Activated naive CD4-positive, alpha-beta T cell treated with anti-CD3 and anti-CD28 coated beads, Interleukin-2, amount 10 ng/mL, durations not matched to agents 7 days and 5 days (primary cell): ENCODE measurements around the gene RAB12.
"Not testable (repeated sequence)": the region's sequence is repeated elsewhere in the genome, so short reads cannot be mapped to it uniquely, and the experiment has no call there.

Experiments
- CTCF ChIA-PET: fragments of 350-600 bp; sonication (Branson Sonifier 250); formaldehyde crosslinking; loops from one replicate; lab custom pipeline; 2021; ENCODE audit warnings: antibody characterized with exemption; lab: Charles Lee
- DNase-seq: peaks from one replicate; pipeline ENCODE4 v3.0.0-alpha.2; 2020
- H3K27ac Mint-ChIP-seq: one replicate; pipeline ENCODE4 v1.8.0; 2021; ENCODE audit warnings: mild to moderate bottlenecking, moderate library complexity, mixed read lengths
- H3K27me3 Mint-ChIP-seq: one replicate; pipeline ENCODE4 v1.8.0; 2021; ENCODE audit warnings: mild to moderate bottlenecking, mixed read lengths
- H3K36me3 Mint-ChIP-seq: one replicate; pipeline ENCODE4 v1.8.0; 2021; ENCODE audit warnings: mixed read lengths
- H3K4me1 Mint-ChIP-seq: one replicate; pipeline ENCODE4 v1.8.0; 2021; ENCODE audit warnings: mixed read lengths
- H3K4me3 Mint-ChIP-seq: one replicate; pipeline ENCODE4 v1.8.0; 2021; ENCODE audit warnings: mild to moderate bottlenecking, moderate library complexity, mixed read lengths
- H3K9me3 Mint-ChIP-seq: one replicate; pipeline ENCODE4 v1.8.0; 2021; ENCODE audit warnings: mixed read lengths

RAB12 gene

GRCh38 chr18:8647359-8647758 is 38.1 kb downstream of the RAB12 start:
- H3K4me1 Mint-ChIP-seq, H3K27ac Mint-ChIP-seq, H3K9me3 Mint-ChIP-seq, DNase-seq, CTCF ChIA-PET, H3K36me3 Mint-ChIP-seq, H3K4me3 Mint-ChIP-seq: not testable (repeated sequence)
- H3K27me3 Mint-ChIP-seq, result peaks cover 27% of the 10 kb centered on the region

GRCh38 chr18:8651478-8652261 is 42.4 kb downstream of the RAB12 start:
- not testable (repeated sequence) for H3K4me1 Mint-ChIP-seq, H3K27ac Mint-ChIP-seq

GRCh38 chr18:8654503-8655451 is 45.5 kb downstream of the RAB12 start:
- H3K9me3 Mint-ChIP-seq, result no peaks in the 10 kb centered on the region
- no peak overlapping the region for H3K27ac Mint-ChIP-seq
- no peak for DNase-seq
- CTCF ChIA-PET, result interaction anchor here (0.8 to 5.3 kb wide), 11 partner anchors 11 to 862 kb away, joined by 3 to 32 read pairs (median 5); no protein-coding TSS in a partner anchor
- no peaks in the 10 kb centered on the region for H3K36me3 Mint-ChIP-seq
- no peaks in the 10 kb centered on the region for H3K4me1 Mint-ChIP-seq
- H3K4me3 Mint-ChIP-seq, result no peak overlapping the region
- H3K27me3 Mint-ChIP-seq, result peaks cover 22% of the 10 kb centered on the region

More at GRCh38 chr18:8651478-8652261, 42.4 kb downstream of the RAB12 start:
- peaks cover 34% of the 10 kb centered on the region for H3K27me3 Mint-ChIP-seq
- H3K9me3 Mint-ChIP-seq, DNase-seq, H3K4me3 Mint-ChIP-seq, H3K36me3 Mint-ChIP-seq: not testable (repeated sequence)
- CTCF ChIA-PET, result interaction anchor here (4.9 to 5.3 kb wide), 2 partner anchors 331 to 336 kb away, joined by 31 to 32 read pairs; no protein-coding TSS in a partner anchor

- no peak overlapping the region for H3K27ac Mint-ChIP-seq
- peaks cover 22% of the 10 kb centered on the region for H3K27me3 Mint-ChIP-seq
- H3K4me3 Mint-ChIP-seq, result no peak overlapping the region
- no peaks in the 10 kb centered on the region for H3K36me3 Mint-ChIP-seq
- CTCF ChIA-PET, result interaction anchor here (2.8 to 5.3 kb wide), 4 partner anchors 12 to 332 kb away, joined by 7 to 32 read pairs (median 24); no protein-coding TSS in a partner anchor
- no peaks in the 10 kb centered on the region for H3K9me3 Mint-ChIP-seq
- DNase-seq, result no peak
- H3K4me1 Mint-ChIP-seq, result no peaks in the 10 kb centered on the region
Measured at GRCh38 chr18:8656232-8656631, 47.0 kb downstream of the RAB12 start.

GRCh38 chr18:8657050-8657820 is 48.0 kb downstream of the RAB12 start:
- CTCF ChIA-PET, result interaction anchor here (1.3 to 5.3 kb wide), 2 partner anchors 331 kb away, joined by 4 to 31 read pairs; no protein-coding TSS in a partner anchor
- Mint-ChIP-seq H3K4me1 (no peaks in the 10 kb centered on the region), H3K27me3 (peaks cover 27% of the 10 kb centered on the region), H3K36me3 (no peaks in the 10 kb centered on the region), H3K4me3 (no peak overlapping the region), H3K27ac (no peak overlapping the region), H3K9me3 (no peaks in the 10 kb centered on the region)
- no peak for DNase-seq

- H3K4me3 Mint-ChIP-seq, result no peak overlapping the region
- H3K27ac Mint-ChIP-seq, result no peak overlapping the region
- H3K27me3 Mint-ChIP-seq, result peaks cover 28% of the 10 kb centered on the region
- H3K4me1 Mint-ChIP-seq, result no peaks in the 10 kb centered on the region
- H3K36me3 Mint-ChIP-seq, result no peaks in the 10 kb centered on the region
- CTCF ChIA-PET, result interaction anchor here (1.3 kb wide), 1 partner anchor 330 kb away, joined by 4 read pairs; no protein-coding TSS in a partner anchor
- no peak for DNase-seq
- no peaks in the 10 kb centered on the region for H3K9me3 Mint-ChIP-seq
Measured at GRCh38 chr18:8657873-8658470, 48.7 kb downstream of the RAB12 start.

GRCh38 chr18:8658858-8659485 is 49.7 kb downstream of the RAB12 start:
- Mint-ChIP-seq H3K9me3 (no peaks in the 10 kb centered on the region), H3K36me3 (no peaks in the 10 kb centered on the region), H3K27ac (no peak overlapping the region), H3K4me3 (no peak overlapping the region), H3K4me1 (no peaks in the 10 kb centered on the region), H3K27me3 (peaks cover 26% of the 10 kb centered on the region)
- DNase-seq, result no peak
- CTCF ChIA-PET, result interaction anchor here (1.3 kb wide), 1 partner anchor 329 kb away, joined by 4 read pairs; no protein-coding TSS in a partner anchor

- Mint-ChIP-seq H3K4me3 (no peak overlapping the region), H3K27me3 (peaks cover 23% of the 10 kb centered on the region), H3K36me3 (no peaks in the 10 kb centered on the region), H3K4me1 (no peaks in the 10 kb centered on the region), H3K9me3 (no peaks in the 10 kb centered on the region), H3K27ac (no peak overlapping the region)
- no peak for DNase-seq
- CTCF ChIA-PET, result no interaction called here
Measured at GRCh38 chr18:8659609-8660242, 50.5 kb downstream of the RAB12 start.

- H3K27me3 Mint-ChIP-seq, result peaks cover 23% of the 10 kb centered on the region
- H3K9me3 Mint-ChIP-seq, result no peaks in the 10 kb centered on the region
- no peaks in the 10 kb centered on the region for H3K4me1 Mint-ChIP-seq
- no peak for DNase-seq
- H3K27ac Mint-ChIP-seq, result no peak overlapping the region
- H3K36me3 Mint-ChIP-seq, result no peaks in the 10 kb centered on the region
- CTCF ChIA-PET, result no interaction called here
- H3K4me3 Mint-ChIP-seq, result no peak overlapping the region
Measured at GRCh38 chr18:8660316-8660715, 51.1 kb downstream of the RAB12 start.

- Mint-ChIP-seq H3K4me1 (no peaks in the 10 kb centered on the region), H3K9me3 (no peaks in the 10 kb centered on the region), H3K4me3 (no peak overlapping the region), H3K27ac (no peak overlapping the region), H3K27me3 (peaks cover 23% of the 10 kb centered on the region), H3K36me3 (no peaks in the 10 kb centered on the region)
- CTCF ChIA-PET, result interaction anchor here (1.5 kb wide), 1 partner anchor 10 kb away, joined by 4 read pairs; no protein-coding TSS in a partner anchor
- DNase-seq, result no peak
Measured at GRCh38 chr18:8661754-8662559, 52.7 kb downstream of the RAB12 start.

- H3K4me1 Mint-ChIP-seq, result no peaks in the 10 kb centered on the region
- DNase-seq, result no peak
- no peak overlapping the region for H3K27ac Mint-ChIP-seq
- H3K9me3 Mint-ChIP-seq, result no peaks in the 10 kb centered on the region
- H3K27me3 Mint-ChIP-seq, result peaks cover 23% of the 10 kb centered on the region
- CTCF ChIA-PET, result interaction anchor here (0.6 to 1.5 kb wide), 2 partner anchors 9 to 319 kb away, joined by 4 read pairs; no protein-coding TSS in a partner anchor
- no peak overlapping the region for H3K4me3 Mint-ChIP-seq
- H3K36me3 Mint-ChIP-seq, result no peaks in the 10 kb centered on the region
Measured at GRCh38 chr18:8662560-8663255, 53.5 kb downstream of the RAB12 start.
